Measurements from ENCODE around the gene TAGLN2.

Gene TAGLN2

DNA sequence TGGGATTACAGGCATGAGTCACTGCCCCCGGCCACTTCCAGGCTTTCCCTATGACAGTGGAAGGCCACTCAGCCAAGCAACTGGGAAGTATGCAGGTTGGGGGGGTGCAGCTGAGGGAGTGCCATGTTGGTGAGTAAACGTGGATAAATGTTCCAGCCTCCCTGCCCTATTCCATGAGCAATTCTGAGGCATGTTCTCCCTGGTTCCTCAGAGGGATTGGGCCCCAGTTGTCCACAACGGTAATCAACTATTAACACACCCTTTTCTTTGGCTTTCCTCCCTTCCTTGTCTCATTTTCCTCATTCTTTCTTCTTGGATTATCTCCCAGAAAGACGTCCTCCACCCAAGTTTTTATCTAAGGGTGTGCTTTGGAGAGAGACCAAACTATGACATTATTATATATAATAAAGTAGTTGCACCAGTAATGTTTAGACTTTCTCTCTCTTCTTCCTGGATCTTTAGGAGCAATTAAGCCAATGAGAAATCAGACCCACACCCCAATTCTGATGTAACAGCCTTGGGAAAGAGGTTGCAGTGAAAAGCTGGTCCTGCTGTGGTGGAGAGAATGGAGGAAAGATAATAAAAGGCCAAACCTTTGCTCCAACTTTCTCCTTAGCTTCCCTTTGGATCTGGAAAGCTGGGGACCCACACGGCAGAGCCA is 35.5 kb upstream of the TAGLN2 start:
- no peak for TF ChIP-seq CTCF (IDR thresholded peaks at IDR 0.05; ENCODE audit: low read depth, low read length)
- H3K36me3 ChIP-seq, result no peaks in the 10 kb centered on the region
- no peak for DNase-seq
- H3K27me3 ChIP-seq (ENCODE audit: insufficient read depth, low read depth, severe bottlenecking), result no peaks in the 10 kb centered on the region
- H3K4me3 ChIP-seq (ENCODE audit: low read depth, low read length), result no peak overlapping the region
- H3K27ac ChIP-seq, result no peak overlapping the region
- H3K9me3 ChIP-seq (ENCODE audit: severe bottlenecking), result no peaks in the 10 kb centered on the region

DNA sequence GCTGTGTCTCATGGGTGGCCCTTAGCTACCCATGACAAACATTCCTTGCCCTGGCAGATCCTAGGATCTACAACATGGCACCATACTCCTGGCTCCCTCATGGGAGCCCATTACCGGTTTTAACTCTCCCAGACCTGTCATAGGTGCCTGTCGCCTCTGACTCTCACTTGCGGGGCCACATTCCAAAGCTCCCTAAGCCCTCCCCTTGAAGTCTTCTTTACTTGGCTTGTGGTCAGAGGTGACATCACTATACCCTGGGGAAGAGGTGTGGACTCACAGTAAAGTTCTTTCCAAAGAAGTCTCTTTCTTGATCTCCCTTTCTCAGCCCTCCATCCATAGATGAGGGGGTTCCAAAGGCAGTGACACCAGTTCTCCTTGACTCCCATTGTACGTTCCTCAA is 34.1 kb upstream of the TAGLN2 start:
- Histone ChIP-seq H3K36me3 (no peaks in the 10 kb centered on the region), H3K4me3 (ENCODE audit: low read depth, low read length) (no peak overlapping the region), H3K9me3 (ENCODE audit: severe bottlenecking) (no peaks in the 10 kb centered on the region), H3K27ac (no peak overlapping the region), H3K27me3 (ENCODE audit: insufficient read depth, low read depth, severe bottlenecking) (no peaks in the 10 kb centered on the region)
- DNase-seq, result no peak
- TF ChIP-seq CTCF (IDR thresholded peaks at IDR 0.05; ENCODE audit: low read depth, low read length), result no peak

- Histone ChIP-seq H3K4me3 (ENCODE audit: low read depth, low read length) (no peak overlapping the region), H3K36me3 (no peaks in the 10 kb centered on the region), H3K27me3 (ENCODE audit: insufficient read depth, low read depth, severe bottlenecking) (no peaks in the 10 kb centered on the region), H3K27ac (no peak overlapping the region), H3K9me3 (ENCODE audit: severe bottlenecking) (no peaks in the 10 kb centered on the region)
- no peak for TF ChIP-seq CTCF (IDR thresholded peaks at IDR 0.05; ENCODE audit: low read depth, low read length)
- no peak for DNase-seq
Observed at GRCh38 chr1:159958719-159959380, 33.5 kb upstream of the TAGLN2 start.

GRCh38 chr1:159957824-159958268 is 32.5 kb upstream of the TAGLN2 start:
- no peak overlapping the region for H3K4me3 ChIP-seq (ENCODE audit: low read depth, low read length)
- no peaks in the 10 kb centered on the region for H3K27me3 ChIP-seq (ENCODE audit: insufficient read depth, low read depth, severe bottlenecking)
- no peak for DNase-seq
- H3K36me3 ChIP-seq, result no peaks in the 10 kb centered on the region
- H3K27ac ChIP-seq, result no peak overlapping the region
- no peak for TF ChIP-seq CTCF (IDR thresholded peaks at IDR 0.05; ENCODE audit: low read depth, low read length)
- H3K9me3 ChIP-seq (ENCODE audit: severe bottlenecking), result no peaks in the 10 kb centered on the region

DNA sequence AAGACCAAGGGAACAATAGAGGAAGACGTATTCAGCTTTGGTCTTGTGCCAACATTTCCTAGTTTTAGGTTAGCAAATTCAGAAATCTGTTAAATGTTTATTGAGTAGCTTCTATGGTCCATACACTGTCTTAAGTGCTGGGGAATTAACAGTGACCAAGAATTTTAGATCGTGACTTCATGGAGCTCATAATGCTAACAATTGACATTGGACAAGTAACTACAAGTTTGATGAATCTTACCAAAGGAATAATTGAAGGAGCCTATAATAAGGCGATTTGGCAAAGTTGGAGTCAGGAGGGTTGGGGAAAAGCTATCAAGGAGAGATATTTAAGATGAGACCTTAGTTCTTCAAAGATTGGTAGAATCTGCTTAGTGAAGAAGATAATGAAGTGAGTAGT is 30.1 kb upstream of the TAGLN2 start:
- no peak for DNase-seq
- H3K36me3 ChIP-seq, result no peaks in the 10 kb centered on the region
- no peak overlapping the region for H3K27ac ChIP-seq
- no peaks in the 10 kb centered on the region for H3K27me3 ChIP-seq (ENCODE audit: insufficient read depth, low read depth, severe bottlenecking)
- no peaks in the 10 kb centered on the region for H3K9me3 ChIP-seq (ENCODE audit: severe bottlenecking)
- no peak for TF ChIP-seq CTCF (IDR thresholded peaks at IDR 0.05; ENCODE audit: low read depth, low read length)
- no peak overlapping the region for H3K4me3 ChIP-seq (ENCODE audit: low read depth, low read length)

All from WERI-Rb-1 (cell line).